Measurements from ENCODE around the gene SYT10.
"Not testable (repeated sequence)": the region's sequence is repeated elsewhere in the genome, so short reads cannot be mapped to it uniquely, and the experiment has no call there.

Gene SYT10

GRCh38 chr12:33383503-33383902 is 56.1 kb downstream of the SYT10 start:
- ChIA-PET POLR2A (no interaction called here), CTCF (no interaction called here)
- TF ChIP-seq, protein P1, sequence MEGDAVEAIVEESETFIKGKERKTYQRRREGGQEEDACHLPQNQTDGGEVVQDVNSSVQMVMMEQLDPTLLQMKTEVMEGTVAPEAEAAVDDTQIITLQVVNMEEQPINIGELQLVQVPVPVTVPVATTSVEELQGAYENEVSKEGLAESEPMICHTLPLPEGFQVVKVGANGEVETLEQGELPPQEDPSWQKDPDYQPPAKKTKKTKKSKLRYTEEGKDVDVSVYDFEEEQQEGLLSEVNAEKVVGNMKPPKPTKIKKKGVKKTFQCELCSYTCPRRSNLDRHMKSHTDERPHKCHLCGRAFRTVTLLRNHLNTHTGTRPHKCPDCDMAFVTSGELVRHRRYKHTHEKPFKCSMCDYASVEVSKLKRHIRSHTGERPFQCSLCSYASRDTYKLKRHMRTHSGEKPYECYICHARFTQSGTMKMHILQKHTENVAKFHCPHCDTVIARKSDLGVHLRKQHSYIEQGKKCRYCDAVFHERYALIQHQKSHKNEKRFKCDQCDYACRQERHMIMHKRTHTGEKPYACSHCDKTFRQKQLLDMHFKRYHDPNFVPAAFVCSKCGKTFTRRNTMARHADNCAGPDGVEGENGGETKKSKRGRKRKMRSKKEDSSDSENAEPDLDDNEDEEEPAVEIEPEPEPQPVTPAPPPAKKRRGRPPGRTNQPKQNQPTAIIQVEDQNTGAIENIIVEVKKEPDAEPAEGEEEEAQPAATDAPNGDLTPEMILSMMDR (IDR thresholded peaks at IDR 0.05; ENCODE audit: insufficient read depth, low read length, missing control alignments) = no peak
- no peak overlapping the region for H3K4me3 ChIP-seq (ENCODE audit: low read depth, low read length)
- no peak for DNase-seq (ENCODE audit: low read depth, low spot score)

DNA sequence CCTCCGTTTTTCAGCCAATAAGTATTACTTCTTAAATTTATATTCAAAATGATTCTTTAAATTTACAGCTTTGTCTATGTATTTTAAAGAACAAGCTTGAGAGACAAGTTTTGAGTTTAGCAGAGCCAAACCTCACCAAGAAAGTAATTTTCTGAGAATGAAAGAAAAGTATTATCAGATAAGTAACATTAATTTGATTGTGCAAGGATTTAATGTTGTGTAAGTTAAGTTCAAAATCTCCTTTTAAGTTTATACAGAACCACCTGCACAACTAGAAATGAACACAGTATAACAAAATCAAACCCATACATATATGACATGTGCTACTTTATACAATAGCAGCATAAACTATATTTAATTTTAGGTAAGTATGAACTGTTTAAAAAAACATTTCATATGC is 63.5 kb downstream of the SYT10 start:
- DNase-seq (ENCODE audit: low read depth, low spot score) = no peak
- ChIA-PET POLR2A (no interaction called here), CTCF (no interaction called here)
- TF ChIP-seq, protein P1 (IDR thresholded peaks at IDR 0.05; ENCODE audit: insufficient read depth, low read length, missing control alignments) = no peak
- H3K4me3 ChIP-seq (ENCODE audit: low read depth, low read length) = no peak overlapping the region

DNA sequence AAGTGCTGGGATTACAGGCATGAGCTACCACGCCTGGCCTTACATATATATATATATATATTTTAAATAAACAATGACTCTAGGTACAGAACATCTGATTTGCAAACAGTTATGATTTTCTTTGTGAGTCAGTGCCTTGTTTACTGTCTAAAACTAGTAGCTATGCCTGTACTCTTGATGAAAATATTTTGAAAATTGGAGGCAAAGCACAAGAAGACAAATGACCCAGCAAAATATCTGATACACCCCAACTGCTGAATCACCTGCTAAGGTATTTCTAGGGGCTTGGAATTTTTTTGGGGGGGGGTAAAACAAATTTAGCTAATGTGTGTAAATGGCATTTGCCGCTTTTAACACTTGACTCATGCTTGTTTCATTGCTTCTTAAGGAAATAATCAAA is 69.3 kb downstream of the SYT10 start:
- POLR2A ChIA-PET = no interaction called here
- DNase-seq (ENCODE audit: low read depth, low spot score) = no peak
- no peak overlapping the region for H3K4me3 ChIP-seq (ENCODE audit: low read depth, low read length)
- TF ChIP-seq, protein P1 (IDR thresholded peaks at IDR 0.05; ENCODE audit: insufficient read depth, low read length, missing control alignments) = no peak
- CTCF ChIA-PET = no interaction called here

- TF ChIP-seq, protein P1 (IDR thresholded peaks at IDR 0.05; ENCODE audit: insufficient read depth, low read length, missing control alignments) = no peak
- DNase-seq (ENCODE audit: low read depth, low spot score) = no peak
- CTCF ChIA-PET = no interaction called here
- POLR2A ChIA-PET = no interaction called here
- no peak overlapping the region for H3K4me3 ChIP-seq (ENCODE audit: low read depth, low read length)
Measured at GRCh38 chr12:33357181-33357580, 82.4 kb downstream of the SYT10 start.

DNA sequence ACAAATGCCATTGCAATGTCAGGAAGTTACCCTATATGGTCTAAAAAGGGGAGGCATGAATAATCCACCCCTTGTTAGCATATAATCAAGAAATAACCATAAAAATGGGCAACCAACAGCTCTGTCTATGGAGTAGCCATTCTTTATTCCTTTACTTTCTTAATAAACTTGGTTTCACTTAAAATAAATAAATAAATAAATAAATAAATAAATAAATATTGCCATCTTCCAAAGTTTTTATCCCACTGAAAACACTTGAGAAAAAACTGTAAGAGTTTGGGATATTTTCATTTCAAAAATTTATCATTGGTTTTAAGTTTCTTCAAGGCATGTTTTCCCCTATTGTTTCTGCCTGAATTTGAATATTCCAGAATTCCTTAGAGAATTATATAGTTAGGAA is 89.8 kb downstream of the SYT10 start:
- POLR2A ChIA-PET = no interaction called here
- TF ChIP-seq, protein P1 (IDR thresholded peaks at IDR 0.05; ENCODE audit: insufficient read depth, low read length, missing control alignments) = no peak
- no peak for DNase-seq (ENCODE audit: low read depth, low spot score)
- H3K4me3 ChIP-seq (ENCODE audit: low read depth, low read length) = no peak overlapping the region
- CTCF ChIA-PET = no interaction called here

DNA sequence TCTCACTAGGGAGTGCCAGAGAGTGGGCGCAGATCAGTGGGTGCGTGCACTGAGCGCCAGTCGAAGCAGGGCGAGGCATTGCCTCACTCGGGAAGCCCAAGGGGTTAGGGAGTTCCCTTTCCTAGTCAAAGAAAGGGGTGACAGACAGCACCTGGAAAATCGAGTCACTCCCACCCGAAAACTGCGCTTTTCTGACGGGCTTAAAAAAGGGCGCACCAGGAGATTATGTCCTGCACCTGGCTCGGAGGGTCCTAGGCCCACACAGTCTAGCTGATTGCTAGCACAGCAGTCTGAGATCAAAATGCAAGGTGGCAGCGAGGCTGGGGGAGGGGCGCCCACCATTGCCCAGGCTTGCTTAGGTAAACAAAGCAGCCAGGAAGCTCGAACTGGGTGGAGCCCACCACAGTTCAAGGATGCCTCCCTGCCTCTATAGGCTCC is 107.6 kb downstream of the SYT10 start:
- H3K4me3 ChIP-seq (ENCODE audit: low read depth, low read length); CTCF ChIA-PET; POLR2A ChIA-PET; DNase-seq (ENCODE audit: low read depth, low spot score): not testable (repeated sequence)

DNA sequence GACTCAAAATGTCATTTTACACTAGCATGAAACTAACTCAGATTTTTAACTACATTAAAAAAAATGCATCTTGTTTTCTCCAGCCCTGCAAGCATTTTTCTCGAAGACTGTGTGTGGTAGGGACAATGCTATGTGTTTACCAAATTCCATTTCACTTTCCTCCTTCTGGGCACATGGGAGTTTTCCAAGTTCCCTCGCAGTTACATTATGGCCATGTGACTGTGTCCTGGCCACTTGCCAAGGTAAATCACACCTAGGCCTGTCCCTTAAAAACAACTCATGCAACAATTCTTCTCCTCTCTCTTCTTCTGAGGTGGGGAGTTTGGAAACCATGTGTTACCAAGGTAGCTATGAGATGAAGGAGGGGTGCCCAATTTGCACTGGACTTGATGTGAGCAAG is 108.7 kb downstream of the SYT10 start:
- POLR2A ChIA-PET = no interaction called here
- H3K4me3 ChIP-seq (ENCODE audit: low read depth, low read length) = no peak overlapping the region
- TF ChIP-seq, protein P1 (IDR thresholded peaks at IDR 0.05; ENCODE audit: insufficient read depth, low read length, missing control alignments) = no peak
- no peak for DNase-seq (ENCODE audit: low read depth, low spot score)
- CTCF ChIA-PET = no interaction called here

All from AG04449 (cell line).